Activated CD4-positive, alpha-beta T cell treated with anti-CD3 and anti-CD28 coated beads, Interleukin-2, amount 50 U/mL, for 48 hours (primary cell): Measurements from ENCODE around the gene CPA2.
"Not testable (repeated sequence)": the region's sequence is repeated elsewhere in the genome, so short reads cannot be mapped to it uniquely, and the experiment has no call there.

ENCODE experiments used
- DNase-seq, 2 experiments: peaks; one replicate each; pipeline ENCODE4 v3.0.0-alpha.2; 2020

The CPA2 gene

DNA sequence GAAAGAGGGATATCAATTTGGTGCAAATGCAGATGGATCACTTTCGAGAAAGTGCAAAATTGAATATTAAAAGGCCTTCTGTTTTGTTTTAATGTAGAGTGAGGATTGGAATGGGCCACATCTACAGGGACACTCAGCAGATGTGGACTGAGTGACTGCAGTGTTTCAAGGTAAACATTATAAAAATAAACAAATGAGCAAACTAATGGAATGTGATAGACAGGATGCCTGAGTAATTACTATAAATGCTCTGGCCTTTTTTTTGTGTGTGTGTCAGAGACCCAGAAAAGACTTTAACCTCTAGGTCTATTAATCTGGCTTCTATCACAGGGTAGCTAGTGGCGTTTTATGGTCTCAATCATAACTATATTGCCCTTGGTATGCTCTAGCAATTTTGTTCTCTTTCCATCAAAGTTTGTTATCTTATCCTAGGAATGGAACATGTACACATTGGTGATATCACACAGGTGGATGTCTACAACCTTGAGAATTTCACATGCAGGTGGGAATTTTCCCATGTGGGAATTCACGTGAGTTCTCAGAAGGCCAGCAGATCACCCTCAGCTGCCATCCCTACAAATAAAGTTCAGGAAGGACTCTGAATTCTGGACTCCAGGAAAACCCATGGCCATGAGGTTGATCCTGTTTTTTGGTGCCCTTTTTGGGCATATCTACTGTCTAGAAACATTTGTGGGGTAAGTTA lies at the start of gene CPA2:
Gene CPA2 (plus strand): TSS at position 606 of the 703 bp plus-strand sequence. CDS start 19 bp downstream, at position 625.
- DNase-seq, result no peak

- no peak for DNase-seq
Observed at GRCh38 chr7:130218806-130219620, 47.6 kb upstream of the CPA2 start.

- DNase-seq, result no peak
Observed at GRCh38 chr7:130219871-130220270, 46.8 kb upstream of the CPA2 start.

DNA sequence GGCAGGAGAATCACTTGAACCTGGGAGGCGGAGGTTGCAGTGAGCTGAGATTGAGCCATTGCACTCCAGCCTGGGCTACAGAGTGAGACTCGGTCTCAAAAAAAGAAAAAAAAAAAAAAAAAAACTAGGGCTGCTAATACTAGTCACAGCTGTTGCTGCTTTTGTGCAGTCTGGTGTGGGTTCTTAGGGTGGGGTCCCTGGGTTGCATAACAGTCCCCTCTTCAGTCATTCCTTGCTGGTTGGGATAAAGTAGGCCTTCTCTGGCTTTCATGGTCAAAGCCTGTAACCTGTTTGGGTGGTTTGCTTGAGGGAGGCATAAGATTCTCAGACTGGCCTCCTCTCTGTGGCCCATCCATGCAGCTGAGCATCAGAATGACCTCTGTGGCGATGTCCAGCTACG lies 44.9 kb upstream of the CPA2 start:
- DNase-seq, result no peak

GRCh38 chr7:130223646-130224045 lies 43.0 kb upstream of the CPA2 start:
- no peak for DNase-seq

- no peak for DNase-seq
Observed at GRCh38 chr7:130224210-130224609, 42.5 kb upstream of the CPA2 start.

DNA sequence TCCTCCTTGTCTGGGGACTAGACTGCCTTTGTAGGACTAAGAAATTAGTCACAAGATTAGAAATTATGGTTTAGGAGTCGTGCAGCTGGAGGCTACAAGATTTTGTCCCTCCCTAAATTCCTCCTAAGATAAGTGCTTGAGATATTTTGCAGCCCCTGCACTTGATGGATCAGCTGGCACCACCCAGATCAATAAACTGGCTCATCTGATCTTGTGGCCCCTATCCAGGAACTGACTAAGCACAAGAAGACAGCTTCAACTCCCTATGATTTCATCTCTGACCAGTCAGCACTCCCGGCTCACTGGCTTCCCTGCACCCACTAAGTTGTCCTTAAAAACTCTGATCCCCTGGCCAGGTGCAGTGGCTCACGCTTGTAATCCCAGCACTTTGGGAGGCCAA lies 41.7 kb upstream of the CPA2 start:
- DNase-seq, result not testable (repeated sequence)

DNA sequence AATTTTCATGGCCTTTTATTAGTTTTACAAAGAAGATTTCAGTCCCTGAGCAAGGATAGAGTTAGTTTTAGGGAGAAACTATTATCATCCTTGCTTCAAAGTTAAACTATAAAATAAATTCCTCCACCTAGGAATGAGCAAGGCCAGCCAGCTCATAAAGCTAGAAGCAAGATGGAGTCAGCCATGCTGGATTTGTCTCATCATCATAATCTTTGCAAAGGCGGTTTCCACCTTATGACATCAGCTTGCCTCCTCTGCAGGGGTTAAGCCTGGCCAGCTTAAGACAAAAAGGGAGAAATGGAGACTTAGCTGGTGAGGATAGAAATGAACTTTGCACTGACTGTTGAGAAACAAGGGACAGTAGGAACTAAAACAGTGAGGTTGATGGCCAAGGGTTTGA lies 40.3 kb upstream of the CPA2 start:
- no peak for DNase-seq

- no peak for DNase-seq
Observed at GRCh38 chr7:130227883-130228575, 38.6 kb upstream of the CPA2 start.

DNA sequence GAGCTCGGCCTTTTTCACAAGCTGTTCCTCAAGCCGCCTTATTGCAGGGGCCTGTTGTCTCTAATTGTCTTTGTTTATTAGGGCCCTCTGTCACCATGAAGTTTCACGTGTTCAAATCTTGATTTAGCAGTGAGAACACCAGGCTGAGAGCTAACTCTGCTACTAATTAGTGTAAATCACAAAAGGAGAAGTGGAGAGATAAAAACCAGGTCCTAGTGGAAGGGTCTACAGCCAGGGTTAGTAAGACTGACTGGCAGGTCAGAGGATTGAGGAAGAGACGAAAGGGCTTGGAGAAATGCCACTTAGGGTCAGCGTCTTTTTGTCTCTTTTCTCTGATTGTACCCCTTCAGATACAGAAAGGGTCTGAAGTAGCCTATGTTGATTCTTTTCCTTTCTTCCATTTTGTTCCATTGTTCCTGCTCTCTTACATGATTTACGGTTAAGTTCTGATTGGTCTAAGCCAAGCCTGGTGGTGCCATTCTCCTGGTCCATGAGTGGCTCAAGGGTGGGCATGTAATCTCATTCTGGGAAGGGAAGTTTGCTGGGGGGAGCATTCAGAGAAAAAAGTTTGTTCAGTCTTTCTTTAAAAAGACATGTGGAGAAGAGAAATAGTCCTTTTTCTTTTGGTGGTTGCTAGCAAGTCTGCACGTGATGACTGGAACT lies 37.7 kb upstream of the CPA2 start:
- no peak for DNase-seq

DNA sequence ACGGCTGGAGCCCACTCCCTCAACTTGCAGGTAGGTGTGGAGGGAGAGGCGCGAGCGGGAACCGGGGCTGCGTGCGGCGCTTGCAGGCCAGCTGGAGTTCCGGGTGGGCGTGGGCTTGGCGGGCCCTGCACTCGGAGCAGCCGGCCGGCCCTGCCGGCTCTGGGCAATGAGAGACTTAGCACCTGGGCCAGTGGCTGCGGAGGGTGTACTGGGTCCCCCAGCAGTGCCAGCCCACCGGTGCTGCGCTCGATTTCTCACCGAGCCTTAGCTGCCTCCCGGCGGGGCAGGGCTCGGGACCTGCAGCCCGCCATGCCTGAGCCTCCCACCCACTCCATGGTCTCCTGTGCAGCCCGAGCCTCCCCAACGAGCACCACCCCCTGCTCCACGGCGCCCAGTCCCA lies 36.7 kb upstream of the CPA2 start:
- not testable (repeated sequence) for DNase-seq

- DNase-seq, result no peak
Observed at GRCh38 chr7:130231792-130232191, 34.9 kb upstream of the CPA2 start.

GRCh38 chr7:130232209-130232608 lies 34.5 kb upstream of the CPA2 start:
- no peak for DNase-seq

DNA sequence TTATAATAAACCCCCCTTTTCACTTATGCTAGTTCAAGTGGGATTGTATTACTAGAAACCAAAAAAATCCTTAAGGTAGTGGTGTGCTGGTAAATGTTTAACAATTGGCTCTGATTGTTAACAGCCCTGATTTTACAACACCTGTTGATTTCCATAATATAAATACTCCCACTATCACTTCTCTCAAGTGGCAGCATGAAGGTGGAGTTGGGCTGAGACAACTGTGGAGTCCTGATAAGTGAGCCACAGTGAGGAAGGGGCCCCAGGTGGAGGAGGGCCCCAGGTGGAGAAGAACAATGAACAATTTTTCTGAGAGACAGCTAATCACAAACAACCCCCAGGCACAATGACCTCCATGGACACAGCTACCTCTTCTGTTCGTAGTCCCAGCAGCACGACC lies 32.6 kb upstream of the CPA2 start:
- DNase-seq, result no peak

DNA sequence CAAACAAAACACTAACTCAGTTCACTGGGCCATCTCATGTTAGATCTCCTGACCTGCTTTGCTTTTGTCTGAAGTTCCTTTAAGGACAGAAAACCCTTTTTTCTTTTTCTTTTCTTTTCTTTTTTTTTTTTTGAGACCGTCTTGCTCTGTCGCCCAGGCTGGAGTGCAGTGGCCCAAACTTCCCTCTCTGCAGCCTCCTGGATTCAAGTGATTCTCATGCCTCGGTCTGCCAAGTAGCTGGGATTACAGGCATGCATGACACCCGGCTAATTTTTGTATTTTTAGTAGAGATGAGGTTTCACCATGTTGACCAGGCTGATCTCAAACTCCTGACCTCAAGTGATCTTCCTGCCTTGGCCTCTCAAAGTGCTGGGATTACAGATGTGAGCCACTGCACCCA lies 30.3 kb upstream of the CPA2 start:
- not testable (repeated sequence) for DNase-seq

DNA sequence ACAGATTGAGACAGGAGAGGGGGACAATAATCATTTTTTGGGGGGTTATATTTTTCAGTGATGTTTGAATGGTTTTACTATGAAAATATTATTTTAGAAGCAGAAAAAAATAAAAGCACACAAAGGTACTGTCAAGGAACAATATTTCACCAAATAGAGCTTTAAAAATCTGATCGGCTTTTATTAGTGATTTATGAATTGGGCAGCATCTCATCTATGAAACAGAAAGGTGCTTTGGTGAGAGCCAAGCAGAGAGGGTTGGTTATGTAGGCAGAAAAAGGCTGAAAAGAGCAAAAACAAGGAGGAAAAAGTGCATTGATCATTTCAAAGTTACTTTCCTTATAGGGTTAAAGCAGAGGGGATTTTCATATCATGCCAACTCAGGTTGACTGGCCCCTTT lies 26.4 kb upstream of the CPA2 start:
- no peak for DNase-seq

DNA sequence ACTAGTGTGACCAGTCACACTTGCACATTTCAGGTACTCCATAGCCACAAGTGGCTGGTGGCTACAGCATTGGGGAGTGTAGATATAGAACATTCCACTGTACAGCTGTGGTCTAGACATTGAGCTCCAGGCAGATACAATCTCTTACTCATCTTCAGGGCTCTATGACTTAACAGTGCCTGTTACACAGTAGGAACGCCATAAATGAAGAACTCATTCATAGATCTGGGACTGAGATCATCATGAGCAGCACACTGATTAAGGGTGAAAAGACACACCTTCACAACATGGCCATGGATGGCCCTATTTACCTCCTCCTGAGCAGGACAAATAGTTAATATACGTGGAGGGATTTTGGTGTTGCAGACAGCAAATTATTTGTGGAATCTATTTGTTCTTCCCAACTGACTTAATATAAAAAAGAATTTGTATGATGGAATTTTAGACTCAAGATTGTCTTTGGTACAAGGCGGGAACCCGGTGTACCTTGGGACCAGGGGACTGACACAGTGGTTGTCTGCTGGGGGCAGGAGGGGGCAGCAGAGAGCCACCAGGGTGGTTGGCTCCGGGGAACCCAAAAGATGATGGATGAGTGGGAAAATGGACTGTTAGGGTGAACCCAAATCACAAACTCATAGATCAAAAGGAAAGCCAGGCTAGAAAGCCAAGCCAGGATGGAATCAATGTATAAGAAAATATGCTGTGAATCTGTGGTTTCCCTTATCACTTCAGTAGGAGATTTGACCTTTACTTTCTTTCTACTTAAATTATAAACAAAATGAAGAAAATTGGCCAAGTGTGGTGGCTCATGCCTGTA lies 24.3 kb upstream of the CPA2 start:
- peak; percentile 67 to 75 for DNase-seq

- DNase-seq, result not testable (repeated sequence)
Observed at GRCh38 chr7:130243486-130243885, 23.2 kb upstream of the CPA2 start.

- DNase-seq, result not testable (repeated sequence)
Observed at GRCh38 chr7:130246491-130246890, 20.2 kb upstream of the CPA2 start.

DNA sequence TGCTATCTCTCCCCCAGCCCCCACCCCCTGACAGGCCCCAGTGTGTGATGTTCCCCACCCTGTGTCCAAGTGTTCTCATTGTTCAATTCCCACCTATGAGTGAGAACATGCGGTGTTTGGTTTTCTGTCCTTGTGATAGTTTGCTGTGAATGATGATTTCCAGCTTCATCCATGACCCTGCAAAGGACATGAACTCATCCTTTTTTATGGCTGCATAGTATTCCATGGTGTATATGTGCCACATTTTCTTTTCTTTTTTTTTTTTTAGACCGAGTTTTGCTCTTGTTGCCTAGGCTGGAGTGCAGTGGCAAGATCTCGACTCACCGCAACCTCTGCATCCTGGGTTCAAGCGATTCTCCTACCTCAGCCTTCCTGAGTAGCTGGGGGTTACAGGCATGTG lies 17.8 kb upstream of the CPA2 start:
- DNase-seq, result not testable (repeated sequence)

DNA sequence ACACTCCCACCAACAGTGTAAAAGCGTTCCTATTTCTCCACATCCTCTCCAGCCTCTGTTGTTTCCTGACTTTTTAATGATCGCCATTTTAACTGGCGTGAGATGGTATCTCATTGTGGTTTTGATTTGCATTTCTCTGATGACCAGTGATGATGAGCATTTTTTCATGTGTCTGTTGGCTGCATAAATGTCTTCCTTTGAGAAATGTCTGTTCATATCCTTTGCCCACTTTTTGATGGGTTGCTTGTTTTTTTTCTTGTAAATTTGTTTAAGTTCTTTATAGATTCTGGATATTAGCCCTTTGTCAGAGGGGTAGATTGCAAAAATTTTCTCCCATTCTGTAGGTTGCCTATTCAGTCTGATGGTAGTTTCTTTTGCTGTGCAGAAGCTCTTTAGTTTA lies 17.0 kb upstream of the CPA2 start:
- DNase-seq, result not testable (repeated sequence)

DNA sequence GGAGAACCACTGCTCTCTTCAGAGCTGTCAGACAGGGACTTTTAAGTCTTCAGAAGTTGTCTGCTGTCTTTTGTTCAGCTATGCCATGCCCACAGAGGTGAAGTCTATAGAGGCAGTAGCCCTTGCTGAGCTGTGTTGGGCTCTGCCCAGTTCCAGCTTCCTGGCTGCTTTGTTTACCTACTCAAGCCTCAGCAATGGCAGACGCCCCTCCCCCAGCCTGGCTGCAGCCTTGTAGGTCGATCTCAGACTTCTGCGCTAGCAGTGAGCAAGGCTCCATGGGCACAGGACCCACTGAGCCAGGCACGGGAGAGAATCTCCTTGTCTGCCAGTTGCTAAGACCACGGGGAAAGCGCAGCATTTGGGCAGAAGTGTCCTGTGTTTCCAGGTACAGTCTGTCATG lies 12.1 kb upstream of the CPA2 start:
- DNase-seq, result no peak
